ENCODE results near the gene PHTF1. TPM values are rescaled to one million over a fixed set of nuclear protein-coding genes. Genes with fewer than 3 reads are reported as not detected.

The PHTF1 gene
- polyA plus RNA-seq, 1 experiment, result 18.0 TPM

GRCh38 chr1:113691184-113691583, 68.1 kb downstream of the PHTF1 start:
- no peak for DNase-seq (ENCODE audit: low read depth, low spot score)
- H3K9me3 ChIP-seq (ENCODE audit: control insufficient read depth, insufficient read depth, low read length), result no peaks in the 10 kb centered on the region
- H3K27me3 ChIP-seq (ENCODE audit: control insufficient read depth, insufficient read depth, low read length), result no peaks in the 10 kb centered on the region
- ChIA-PET CTCF (no interaction called here), POLR2A (no interaction called here)
- H3K4me3 ChIP-seq (ENCODE audit: low read depth, low read length), result no peak overlapping the region
- H3K27ac ChIP-seq (ENCODE audit: low read depth, low read length), result no peak overlapping the region
- TF ChIP-seq, protein P1, sequence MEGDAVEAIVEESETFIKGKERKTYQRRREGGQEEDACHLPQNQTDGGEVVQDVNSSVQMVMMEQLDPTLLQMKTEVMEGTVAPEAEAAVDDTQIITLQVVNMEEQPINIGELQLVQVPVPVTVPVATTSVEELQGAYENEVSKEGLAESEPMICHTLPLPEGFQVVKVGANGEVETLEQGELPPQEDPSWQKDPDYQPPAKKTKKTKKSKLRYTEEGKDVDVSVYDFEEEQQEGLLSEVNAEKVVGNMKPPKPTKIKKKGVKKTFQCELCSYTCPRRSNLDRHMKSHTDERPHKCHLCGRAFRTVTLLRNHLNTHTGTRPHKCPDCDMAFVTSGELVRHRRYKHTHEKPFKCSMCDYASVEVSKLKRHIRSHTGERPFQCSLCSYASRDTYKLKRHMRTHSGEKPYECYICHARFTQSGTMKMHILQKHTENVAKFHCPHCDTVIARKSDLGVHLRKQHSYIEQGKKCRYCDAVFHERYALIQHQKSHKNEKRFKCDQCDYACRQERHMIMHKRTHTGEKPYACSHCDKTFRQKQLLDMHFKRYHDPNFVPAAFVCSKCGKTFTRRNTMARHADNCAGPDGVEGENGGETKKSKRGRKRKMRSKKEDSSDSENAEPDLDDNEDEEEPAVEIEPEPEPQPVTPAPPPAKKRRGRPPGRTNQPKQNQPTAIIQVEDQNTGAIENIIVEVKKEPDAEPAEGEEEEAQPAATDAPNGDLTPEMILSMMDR (IDR thresholded peaks at IDR 0.05; ENCODE audit: low read depth, low read length), result no peak

DNA sequence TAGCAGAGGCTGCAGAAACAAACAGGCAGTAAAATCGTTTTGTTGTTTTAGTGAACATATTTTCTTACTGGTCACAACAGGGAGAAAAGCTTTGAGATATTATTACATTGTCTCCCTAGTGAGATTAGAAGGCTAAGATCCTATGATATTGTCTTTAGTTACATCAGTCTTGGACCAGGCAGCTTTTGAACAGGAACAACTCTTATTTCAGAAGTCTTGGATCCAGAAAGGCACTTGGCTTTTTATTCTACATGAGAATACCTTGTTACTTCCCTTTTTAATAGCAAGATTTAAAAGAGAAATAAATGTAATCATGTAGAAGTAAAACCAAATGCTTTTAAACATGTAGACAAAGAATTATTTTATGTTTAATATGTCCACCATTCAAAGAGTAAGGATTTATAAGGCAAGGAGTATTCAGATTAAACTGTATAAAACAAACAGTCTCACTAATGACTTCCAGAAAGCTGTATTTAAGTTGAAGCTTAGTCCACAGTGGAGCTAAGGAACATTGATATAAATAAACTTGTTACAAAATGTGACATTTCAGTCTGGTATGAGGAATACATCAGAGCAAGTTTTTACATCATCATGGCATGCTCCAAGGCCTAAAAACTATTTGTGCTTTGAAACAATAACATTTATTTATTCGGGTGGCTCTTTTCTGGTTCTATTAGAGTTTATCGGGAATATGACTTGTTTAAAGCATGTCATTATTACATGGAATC, 72.2 kb downstream of the PHTF1 start:
- CTCF ChIA-PET, result interaction anchor here (1.2 to 1.4 kb wide), 2 partner anchors 9 to 971 kb away, joined by 3 read pairs; no protein-coding TSS in a partner anchor
- DNase-seq (ENCODE audit: low read depth, low spot score), result peak; percentile 33

DNA sequence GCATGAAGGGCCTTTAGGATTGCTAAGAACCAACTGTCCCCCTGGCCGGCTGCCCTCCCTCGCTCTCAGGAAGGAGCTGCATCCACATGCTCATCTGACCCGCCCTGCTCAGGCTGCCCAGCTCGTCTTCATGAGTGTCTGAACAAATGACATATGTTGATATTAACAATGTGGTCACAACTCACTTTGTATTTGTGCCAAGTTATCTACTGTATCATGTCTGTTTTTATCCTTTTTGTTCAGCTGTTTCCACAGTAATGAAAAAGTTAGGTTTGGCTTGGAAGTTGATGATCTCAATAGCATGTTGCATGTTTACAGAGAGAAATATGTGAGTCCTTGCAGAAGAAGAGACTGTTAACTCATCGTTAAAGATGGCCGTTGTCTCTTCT, 75.1 kb downstream of the PHTF1 start:
- CTCF ChIA-PET, result interaction anchor here (0.8 to 2.3 kb wide), 2 partner anchors 543 to 611 kb away, joined by 3 to 12 read pairs; partner anchors contain the start of gene LRIG2

More for the DNA sequence above, 72.2 kb downstream of the PHTF1 start:
- Histone ChIP-seq H3K27me3 (ENCODE audit: control insufficient read depth, insufficient read depth, low read length) (no peaks in the 10 kb centered on the region), H3K27ac (ENCODE audit: low read depth, low read length) (no peak overlapping the region), H3K9me3 (ENCODE audit: control insufficient read depth, insufficient read depth, low read length) (no peaks in the 10 kb centered on the region), H3K4me3 (ENCODE audit: low read depth, low read length) (no peak overlapping the region)
- POLR2A ChIA-PET, result no interaction called here
- TF ChIP-seq, protein P1 (IDR thresholded peaks at IDR 0.05; ENCODE audit: low read depth, low read length), result no peak

GRCh38 chr1:113683384-113684152, 75.7 kb downstream of the PHTF1 start:
- Histone ChIP-seq H3K4me3 (ENCODE audit: low read depth, low read length) (no peak overlapping the region), H3K9me3 (ENCODE audit: control insufficient read depth, insufficient read depth, low read length) (no peaks in the 10 kb centered on the region), H3K27ac (ENCODE audit: low read depth, low read length) (no peak overlapping the region), H3K27me3 (ENCODE audit: control insufficient read depth, insufficient read depth, low read length) (no peaks in the 10 kb centered on the region)
- ChIA-PET CTCF (interaction anchor here (0.8 to 2.3 kb wide), 2 partner anchors 543 to 611 kb away, joined by 3 to 12 read pairs; partner anchors contain the start of gene LRIG2), POLR2A (interaction anchor here (0.7 kb wide), 2 partner anchors 33 to 579 kb away, joined by 3 to 4 read pairs; no protein-coding TSS in a partner anchor)
- DNase-seq (ENCODE audit: low read depth, low spot score), result no peak
- TF ChIP-seq, protein P1 (IDR thresholded peaks at IDR 0.05; ENCODE audit: low read depth, low read length), result no peak

More for the DNA sequence above, 75.1 kb downstream of the PHTF1 start:
- H3K4me3 ChIP-seq (ENCODE audit: low read depth, low read length), result no peak overlapping the region
- H3K27me3 ChIP-seq (ENCODE audit: control insufficient read depth, insufficient read depth, low read length), result no peaks in the 10 kb centered on the region
- TF ChIP-seq, protein P1 (IDR thresholded peaks at IDR 0.05; ENCODE audit: low read depth, low read length), result no peak
- POLR2A ChIA-PET, result interaction anchor here (0.7 kb wide), 2 partner anchors 32 to 580 kb away, joined by 3 to 4 read pairs; no protein-coding TSS in a partner anchor
- H3K27ac ChIP-seq (ENCODE audit: low read depth, low read length), result no peak overlapping the region
- peak; percentile 52 for DNase-seq (ENCODE audit: low read depth, low spot score)
- no peaks in the 10 kb centered on the region for H3K9me3 ChIP-seq (ENCODE audit: control insufficient read depth, insufficient read depth, low read length)

Data from AG04450 (cell line).